GM12891 (cell line): ENCODE results near the gene MAB21L2.

Experiments
- POLR2A ChIP-seq: IDR thresholded peaks from 2 replicates; pipeline ENCODE4 v1.6.1; 2011; ENCODE audit warnings: low read depth, low read length, control low read depth
- TAF1 ChIP-seq: IDR thresholded peaks from 2 replicates; pipeline ENCODE4 v1.6.1; 2011; ENCODE audit warnings: low read depth, low read length, control low read depth

DNA sequence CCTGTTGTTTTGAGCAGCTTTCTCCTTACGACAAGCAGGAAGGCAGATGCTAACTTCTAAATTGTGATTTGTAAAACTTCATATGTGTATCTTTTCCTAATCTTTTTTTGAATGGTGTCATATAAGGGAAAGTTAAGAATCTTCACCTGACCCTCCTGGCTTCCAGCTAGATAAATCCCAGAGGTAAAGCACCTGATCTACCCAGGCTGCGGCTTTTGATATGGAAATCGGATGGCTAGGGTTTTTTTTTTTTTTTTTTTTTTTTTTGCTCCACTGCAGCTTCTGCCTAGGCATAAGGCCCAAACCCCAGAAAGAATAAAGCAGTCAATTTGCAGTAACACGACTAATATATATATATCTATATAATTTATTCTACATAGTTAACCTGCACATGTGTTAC is 10.0 kb downstream of the MAB21L2 start:
- TF ChIP-seq TAF1 (no peak), POLR2A (no peak)
